WTC11 (cell line): ENCODE data around the gene NGB. TPM values are rescaled to one million over a fixed set of nuclear protein-coding genes. Genes with fewer than 3 reads are reported as not detected.

Experiments used
- ATAC-seq: fragments of 200-7000 bp; cut with Tn5 transposase; 2 replicates; pipeline ENCODE4 v1.10.0; 2021; ENCODE audit warnings: mild to moderate bottlenecking, moderate library complexity
- CTCF ChIA-PET: fragments of 300-600 bp; sonication (Branson Sonifier 250); formaldehyde crosslinking; loops from one replicate; lab custom pipeline; 2021; ENCODE audit warnings: antibody characterized with exemption; lab: Charles Lee
- POLR2A ChIA-PET: fragments of 350-600 bp; sonication (Branson Sonifier 250); formaldehyde crosslinking; loops from one replicate; lab custom pipeline; 2021; ENCODE audit warnings: antibody characterized with exemption; lab: Charles Lee
- DNase-seq: peaks from one replicate; pipeline ENCODE4 v3.0.0; 2021; ENCODE audit warnings: low spot score
- H3K27ac Mint-ChIP-seq: 2 replicates; pipeline ENCODE4 v1.8.0; 2021; ENCODE audit warnings: mixed read lengths
- H3K27me3 Mint-ChIP-seq: 2 replicates; pipeline ENCODE4 v1.8.0; 2021; ENCODE audit warnings: low read depth, mild to moderate bottlenecking, moderate library complexity, mixed read lengths
- H3K36me3 Mint-ChIP-seq: 2 replicates; pipeline ENCODE4 v1.8.0; 2021; ENCODE audit warnings: mixed read lengths
- H3K4me1 Mint-ChIP-seq: 2 replicates; pipeline ENCODE4 v1.8.0; 2022; ENCODE audit warnings: mixed read lengths
- H3K4me3 Mint-ChIP-seq: 2 replicates; pipeline ENCODE4 v1.8.0; 2021; ENCODE audit warnings: mild to moderate bottlenecking, moderate library complexity, mixed read lengths
- H3K9me3 Mint-ChIP-seq: 2 replicates; pipeline ENCODE4 v1.8.0; 2021; ENCODE audit warnings: mixed read lengths
- ATF2 ChIP-seq: sonication (generic); formaldehyde crosslinking; IDR thresholded peaks from 2 replicates; pipeline ENCODE4 v1.8.1; 2022; ENCODE audit warnings: low read depth, missing genetic modification reagents, borderline replicate concordance
- ATF6 ChIP-seq: sonication (generic); formaldehyde crosslinking; IDR thresholded peaks from 2 replicates; pipeline ENCODE4 v1.8.1; 2023; ENCODE audit warnings: mild to moderate bottlenecking, missing genetic modification reagents
- CDX4 ChIP-seq: fragments of 250-450 bp; sonication (Bioruptor Pico); IDR thresholded peaks from 2 replicates; pipeline ENCODE4 v1.9.0; 2021; ENCODE audit warnings: moderate library complexity, mild to moderate bottlenecking, inconsistent platforms, borderline replicate concordance
- E2F4 ChIP-seq: sonication (generic); formaldehyde crosslinking; IDR thresholded peaks from 2 replicates; pipeline ENCODE4 v1.8.1; 2022; ENCODE audit warnings: low read depth, mild to moderate bottlenecking, moderate library complexity, missing genetic modification reagents, borderline replicate concordance
- ESRRA ChIP-seq: sonication (generic); formaldehyde crosslinking; IDR thresholded peaks from 2 replicates; pipeline ENCODE4 v1.8.1; 2022; ENCODE audit warnings: mild to moderate bottlenecking, missing genetic modification reagents, borderline replicate concordance
- GABPB1 ChIP-seq: sonication (generic); formaldehyde crosslinking; IDR thresholded peaks from 2 replicates; pipeline ENCODE4 v1.8.1; 2023; ENCODE audit warnings: mild to moderate bottlenecking, missing genetic modification reagents
- GTF2I ChIP-seq: fragments of 250-450 bp; sonication (Bioruptor Pico); conservative IDR thresholded peaks from 2 replicates; pipeline ENCODE4 v1.4.0; 2021; ENCODE audit warnings: mild to moderate bottlenecking
- HMGXB4 ChIP-seq: sonication (generic); formaldehyde crosslinking; IDR thresholded peaks from 2 replicates; pipeline ENCODE4 v1.8.1; 2023; ENCODE audit warnings: mild to moderate bottlenecking, moderate library complexity, missing genetic modification reagents
- MLX ChIP-seq: sonication (generic); formaldehyde crosslinking; IDR thresholded peaks from 2 replicates; pipeline ENCODE4 v1.8.1; 2023; ENCODE audit warnings: mild to moderate bottlenecking, missing genetic modification reagents, moderate library complexity
- MYBL2 ChIP-seq: sonication (generic); formaldehyde crosslinking; IDR thresholded peaks from 2 replicates; pipeline ENCODE4 v1.8.1; 2023; ENCODE audit warnings: mild to moderate bottlenecking, moderate library complexity, missing genetic modification reagents
- NR1H2 ChIP-seq: sonication (generic); formaldehyde crosslinking; IDR thresholded peaks from 2 replicates; pipeline ENCODE4 v1.9.0; 2021; ENCODE audit warnings: mild to moderate bottlenecking, moderate library complexity, missing genetic modification reagents
- SOX15 ChIP-seq: fragments of 250-450 bp; sonication (Bioruptor Pico); IDR thresholded peaks from 2 replicates; pipeline ENCODE4 v1.9.0; 2021; ENCODE audit warnings: mild to moderate bottlenecking
- ZNF232 ChIP-seq: sonication (generic); formaldehyde crosslinking; IDR thresholded peaks from 2 replicates; pipeline ENCODE4 v1.8.0; 2022; ENCODE audit warnings: mild to moderate bottlenecking, missing genetic modification reagents
- ZNF317 ChIP-seq: sonication (generic); formaldehyde crosslinking; IDR thresholded peaks from 2 replicates; pipeline ENCODE4 v1.8.1; 2023; ENCODE audit warnings: low read depth, mild to moderate bottlenecking, moderate library complexity, missing genetic modification reagents, borderline replicate concordance
- ZNF416 ChIP-seq: fragments of 250-450 bp; sonication (Bioruptor Pico); IDR thresholded peaks from 2 replicates; pipeline ENCODE4 v1.9.0; 2021; ENCODE audit warnings: mild to moderate bottlenecking, inconsistent platforms
- ZNF512 ChIP-seq: sonication (generic); formaldehyde crosslinking; IDR thresholded peaks from 2 replicates; pipeline ENCODE4 v1.8.1; 2022; ENCODE audit warnings: missing genetic modification reagents, borderline replicate concordance
- total RNA-seq: library from RNA; stranded (reverse); gene quantifications from 3 replicates; pipeline ENCODE4 v1.2.3, GENCODE V29; 2021

Gene NGB
- total RNA-seq, 1 experiment from 2014 or later, result 0.33 TPM

GRCh38 chr14:77286576-77286975 is 15.6 kb upstream of the NGB start (continued):
- no peak for TF ChIP-seq HMGXB4 (CRISPR knock-in tag)
- TF ChIP-seq, all 79 proteins: peak for 0

GRCh38 chr14:77284466-77284865 is 13.5 kb upstream of the NGB start:
- H3K4me1 Mint-ChIP-seq, result no peaks in the 10 kb centered on the region
- H3K9me3 Mint-ChIP-seq, result no peaks in the 10 kb centered on the region
- no peak for ATAC-seq
- no peaks in the 10 kb centered on the region for H3K27me3 Mint-ChIP-seq
- ChIA-PET CTCF (no interaction called here), POLR2A (no interaction called here)
- H3K36me3 Mint-ChIP-seq, result peaks cover 45% of the 10 kb centered on the region
- no peak for TF ChIP-seq NR1H2
- no peak for TF ChIP-seq ZNF512 (CRISPR knock-in tag)
- no peak for TF ChIP-seq SOX15 (CRISPR knock-in tag)
- TF ChIP-seq MLX (CRISPR knock-in tag), result no peak
- no peak for TF ChIP-seq ATF2 (CRISPR knock-in tag)
- TF ChIP-seq ZNF416 (CRISPR knock-in tag), result no peak
- no peak for TF ChIP-seq GABPB1 (CRISPR knock-in tag)
- no peak for TF ChIP-seq GTF2I (CRISPR knock-in tag)
- TF ChIP-seq ESRRA, result no peak
- TF ChIP-seq ZNF232, result no peak
- TF ChIP-seq CDX4 (CRISPR knock-in tag), result no peak
- TF ChIP-seq MYBL2 (CRISPR knock-in tag), result no peak
- no peak for TF ChIP-seq ZNF317 (CRISPR knock-in tag)
- TF ChIP-seq E2F4 (CRISPR knock-in tag), result no peak
- no peak for TF ChIP-seq ATF6 (CRISPR knock-in tag)
- no peak overlapping the region for H3K27ac Mint-ChIP-seq
- no peak overlapping the region for H3K4me3 Mint-ChIP-seq
- no peak for DNase-seq
